NCI-H187 treated with DMSO at 0.1 percent for 48 hours (cell line): ENCODE results near the gene SIRPB2.
A peak's percentile ranks its signal among the peaks of the same experiment; 100 is the strongest.

Experiments used
- DNase-seq: peaks from one replicate; lab custom pipeline; 2025; lab: John Stamatoyannopoulos, UW

The SIRPB2 gene

DNA sequence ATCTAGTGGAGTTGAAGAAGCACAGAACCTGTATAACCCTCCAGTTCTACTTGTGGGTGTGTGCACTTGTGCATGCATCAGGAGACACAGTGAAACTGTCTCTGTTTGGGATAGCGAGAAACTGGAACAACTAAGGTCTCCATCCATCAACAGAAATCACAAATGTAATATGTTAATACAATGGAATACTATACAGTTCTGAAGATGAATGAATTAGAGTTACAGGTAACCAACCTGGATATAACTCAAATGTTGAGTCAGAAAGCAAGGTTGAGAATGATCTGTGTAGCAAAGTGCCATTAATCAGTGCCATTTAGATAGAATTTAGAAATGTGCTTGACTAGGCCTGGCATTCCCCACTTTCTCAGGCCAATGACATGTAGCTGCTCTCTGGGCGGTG is 20.0 kb downstream of the SIRPB2 start:
- no peak for DNase-seq

DNA sequence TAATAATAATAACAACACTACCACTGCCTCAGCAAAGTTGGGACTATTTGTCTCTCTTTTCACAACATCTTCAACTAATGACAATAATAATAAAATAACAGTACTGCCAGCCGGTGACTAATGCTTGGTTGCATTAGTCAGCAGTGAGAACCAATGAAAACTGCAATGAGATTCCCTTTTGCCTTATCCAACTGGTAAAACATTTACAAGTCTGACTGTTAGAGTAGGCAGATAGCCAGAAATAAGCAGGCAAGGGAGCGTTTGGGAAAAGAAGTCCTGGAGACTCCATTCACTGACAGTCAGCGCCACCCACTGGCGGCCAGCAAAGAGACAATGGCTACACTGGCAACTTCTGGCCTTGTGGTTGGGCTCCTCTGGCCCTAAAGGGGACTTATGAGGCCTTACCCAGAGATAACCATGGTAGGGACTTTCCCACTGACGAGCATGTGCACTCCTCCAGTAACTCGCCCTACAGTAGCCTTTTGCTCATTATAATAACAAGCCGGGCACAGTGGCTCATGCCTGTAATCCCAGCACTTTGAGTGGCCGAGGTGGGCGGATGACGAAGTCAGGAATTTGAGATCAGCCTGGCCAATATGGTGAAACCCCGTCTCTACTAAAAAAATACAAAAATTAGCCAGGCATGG is 21.2 kb downstream of the SIRPB2 start:
- DNase-seq: peak; percentile 29

DNA sequence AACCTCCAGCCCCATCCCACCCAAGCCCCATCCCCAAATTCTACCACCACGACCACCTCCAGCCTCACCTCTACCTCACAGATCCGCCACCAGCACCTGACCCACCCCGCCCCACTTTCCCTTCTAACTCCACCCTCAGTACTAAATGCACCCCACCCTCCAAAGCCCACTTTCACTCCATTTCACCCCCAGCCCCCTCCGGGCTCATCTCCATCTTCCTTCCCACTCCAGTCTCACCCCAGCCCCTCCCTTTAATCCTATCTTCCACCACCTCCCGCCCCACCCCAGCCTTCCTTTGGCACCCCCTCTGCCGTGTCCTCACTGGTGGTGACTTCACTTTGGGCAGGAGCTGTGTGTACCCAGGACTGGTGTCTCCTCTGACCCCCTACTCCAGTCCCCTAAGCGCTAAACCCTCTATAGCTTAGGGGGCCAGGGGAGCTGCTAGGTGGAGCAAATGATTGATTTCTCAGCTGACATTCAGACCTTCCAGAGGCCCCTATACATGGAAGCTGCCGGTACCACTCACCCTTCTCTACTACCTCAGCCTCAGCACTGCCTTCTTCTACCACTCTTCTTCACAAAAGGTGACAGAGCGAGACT is 21.8 kb downstream of the SIRPB2 start:
- DNase-seq: no peak

DNA sequence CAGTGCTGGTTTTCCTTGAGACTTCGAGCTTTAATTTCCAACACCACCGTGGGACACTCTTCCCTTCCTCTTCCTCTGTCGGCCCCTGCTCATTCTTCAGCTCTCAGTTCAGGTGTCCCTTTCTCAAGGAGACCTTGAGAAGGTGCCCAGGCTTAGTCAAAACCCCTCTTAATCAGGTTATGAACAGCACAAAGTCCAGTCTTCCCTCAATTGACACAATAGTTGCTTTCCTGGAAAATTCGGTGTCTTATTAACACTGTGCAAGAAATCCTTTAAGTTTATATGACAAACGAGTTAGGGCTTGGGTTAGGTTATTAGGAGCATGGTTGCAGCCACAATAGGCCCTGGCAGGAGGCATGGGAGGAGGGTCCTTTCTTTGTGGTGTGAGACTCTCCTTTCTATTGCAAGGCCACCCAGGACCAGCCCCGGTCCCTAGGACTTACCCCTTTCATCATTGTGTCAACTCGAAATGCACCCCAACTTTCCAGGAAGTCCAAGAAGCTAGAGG is 23.0 kb downstream of the SIRPB2 start:
- no peak for DNase-seq

DNA sequence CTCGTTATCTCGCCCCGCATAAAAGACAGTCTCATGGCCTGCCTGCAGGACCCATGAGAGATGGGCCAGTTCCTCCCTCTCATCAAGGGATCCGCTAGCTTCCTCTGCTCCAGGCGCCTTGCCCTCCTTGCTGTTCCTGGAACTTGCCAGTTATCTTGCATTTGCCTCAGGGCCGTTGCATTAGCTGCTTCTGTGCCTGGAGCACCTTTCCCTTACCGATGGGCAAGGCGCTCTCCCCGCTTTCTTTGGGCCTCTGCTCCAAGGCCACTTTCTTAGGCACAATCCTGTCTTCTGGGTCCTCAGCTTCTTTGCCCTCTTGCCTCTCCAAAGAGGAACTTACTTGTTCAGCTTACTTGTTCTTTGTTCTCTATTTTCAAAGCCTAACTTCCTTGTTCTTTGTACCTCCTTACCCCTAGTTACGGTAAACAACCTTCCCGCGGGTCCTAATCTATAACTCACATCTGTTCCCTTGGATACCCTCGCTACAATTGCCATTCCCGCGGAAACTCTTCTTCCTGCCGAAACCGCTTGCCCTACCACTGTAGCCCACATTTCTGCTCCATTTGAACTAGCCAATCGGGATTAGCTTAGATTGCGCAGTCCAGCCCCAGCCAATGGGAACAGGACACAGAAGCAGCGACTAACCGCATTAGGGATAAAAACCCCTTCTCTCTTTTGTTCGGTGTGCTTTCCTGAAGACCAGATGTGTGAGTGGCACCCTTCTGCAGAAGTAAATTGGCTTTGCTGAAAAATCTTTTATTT is 23.7 kb downstream of the SIRPB2 start:
- DNase-seq: no peak

DNA sequence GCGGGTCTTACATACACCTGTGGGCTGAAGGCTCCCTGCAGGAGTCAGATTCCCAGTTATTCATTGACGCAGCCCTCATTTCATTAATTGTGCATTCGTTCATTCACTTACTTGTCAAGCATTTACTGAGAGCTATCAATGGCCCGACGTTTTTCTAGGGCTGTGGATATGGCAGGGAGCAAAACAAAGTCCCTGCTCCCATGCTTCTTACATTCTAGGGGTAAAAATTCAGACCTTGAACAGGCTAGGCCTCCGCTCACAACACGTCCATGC is 24.2 kb downstream of the SIRPB2 start:
- DNase-seq: no peak

DNA sequence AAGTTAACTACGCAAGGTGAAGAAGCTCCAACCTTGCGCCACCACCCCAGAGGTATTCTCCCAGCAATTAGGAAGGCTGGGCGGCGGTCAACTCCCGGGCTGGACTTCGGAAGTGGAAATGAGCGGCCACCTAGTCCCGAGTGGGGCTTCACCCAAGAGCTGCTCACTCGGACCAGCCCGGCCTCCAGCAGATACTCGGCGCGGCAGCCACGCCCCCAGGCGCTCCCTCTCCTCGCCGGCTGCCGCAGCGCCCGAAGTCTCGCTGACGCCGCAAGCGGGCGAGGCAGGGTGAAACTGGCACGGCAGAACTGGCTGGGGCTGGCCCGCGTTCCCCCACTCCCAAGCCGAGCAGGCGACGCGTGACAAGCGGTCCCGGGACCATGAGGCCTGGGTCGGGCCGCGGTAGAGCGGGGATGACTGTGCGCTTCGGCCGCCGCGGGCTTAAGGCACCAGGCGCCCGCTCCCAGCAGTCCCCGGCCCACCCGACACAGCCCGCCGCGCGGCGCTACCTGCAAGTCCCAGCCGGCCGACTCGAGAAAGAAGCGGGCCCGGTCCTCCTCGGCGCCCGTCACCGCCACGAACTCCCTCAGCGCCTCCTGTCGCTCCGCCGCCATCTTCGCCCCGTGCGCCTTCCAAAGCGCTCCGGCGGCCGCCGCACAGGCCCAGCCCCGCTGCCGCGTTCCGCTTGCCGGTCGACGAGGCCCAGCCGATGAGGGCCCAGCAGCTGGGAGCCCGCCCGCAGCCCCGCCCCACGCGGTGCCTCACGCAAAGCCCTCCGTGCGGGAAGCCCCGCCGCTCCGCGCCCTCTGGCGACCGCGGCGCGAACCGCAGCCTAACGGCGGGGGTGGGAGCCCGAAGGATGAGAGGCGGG is 24.8 kb downstream of the SIRPB2 start, which contains the start of gene NSFL1C:
NSFL1C (minus strand) TSS at position 639 of the 871 bp plus-strand sequence; CDS start at position 614, 25 bp downstream.
- DNase-seq: peak; percentile 33

DNA sequence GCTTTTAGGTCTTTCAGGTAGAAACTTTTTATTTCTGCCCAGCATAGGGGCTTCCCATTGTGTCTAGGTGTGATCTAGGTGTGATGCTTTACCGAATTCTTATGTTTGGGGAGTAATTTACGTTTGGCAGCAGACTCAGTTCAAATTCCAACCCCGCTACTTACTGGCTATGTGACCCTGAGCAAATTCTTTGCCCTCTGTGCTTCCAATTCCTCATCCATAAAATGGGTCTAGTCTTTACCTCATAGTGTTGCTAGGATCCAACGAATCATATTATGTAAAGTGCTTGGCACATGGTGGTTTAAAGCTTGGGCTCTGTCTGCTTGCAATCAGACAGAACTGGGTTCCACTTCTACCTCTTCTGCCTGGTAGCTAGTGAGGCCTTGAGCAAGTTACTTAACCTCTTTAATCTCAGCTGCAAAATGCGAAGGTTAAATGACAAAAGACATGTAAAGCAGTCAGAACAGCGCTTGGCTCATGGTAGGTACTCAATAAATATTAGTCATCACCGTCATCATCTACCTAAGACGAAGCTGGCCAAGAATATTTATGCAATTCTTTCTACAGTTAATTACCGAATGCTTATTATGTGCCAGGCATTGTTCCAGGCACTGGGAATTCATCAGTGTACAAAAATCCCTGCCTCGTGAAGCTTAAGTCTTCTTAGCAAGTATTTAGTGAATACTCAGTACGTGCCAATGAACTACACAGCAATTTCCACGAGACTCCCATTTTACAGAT is 25.6 kb downstream of the SIRPB2 start:
- no peak for DNase-seq

DNA sequence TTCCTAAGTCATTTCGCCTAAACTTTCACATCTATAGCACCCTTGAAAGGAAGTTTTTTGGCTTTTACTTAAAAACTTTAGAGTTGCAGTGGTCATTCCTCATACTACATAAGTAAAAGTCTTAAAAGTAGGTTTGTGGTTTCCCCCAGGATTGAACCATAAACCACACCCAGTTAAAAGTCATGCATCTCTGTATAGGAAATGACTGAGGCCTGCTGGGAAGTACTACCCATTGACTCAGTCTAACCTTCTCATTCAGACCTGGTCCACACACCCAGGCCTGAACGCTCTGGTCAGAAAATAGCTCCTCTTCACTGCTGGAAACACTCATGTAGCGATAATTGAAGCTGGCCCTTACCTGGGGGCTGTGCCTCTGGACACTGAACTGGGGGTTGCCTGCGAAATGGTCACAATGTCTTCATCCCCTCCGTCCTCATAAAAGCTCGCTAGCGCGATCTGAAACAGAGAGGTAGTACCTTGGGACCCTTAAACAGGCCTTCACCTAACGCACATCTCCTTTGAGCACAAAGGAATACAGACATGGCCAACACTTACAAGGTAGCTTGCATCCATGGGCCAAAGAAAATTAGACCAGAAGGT is 27.1 kb downstream of the SIRPB2 start:
- no peak for DNase-seq

DNA sequence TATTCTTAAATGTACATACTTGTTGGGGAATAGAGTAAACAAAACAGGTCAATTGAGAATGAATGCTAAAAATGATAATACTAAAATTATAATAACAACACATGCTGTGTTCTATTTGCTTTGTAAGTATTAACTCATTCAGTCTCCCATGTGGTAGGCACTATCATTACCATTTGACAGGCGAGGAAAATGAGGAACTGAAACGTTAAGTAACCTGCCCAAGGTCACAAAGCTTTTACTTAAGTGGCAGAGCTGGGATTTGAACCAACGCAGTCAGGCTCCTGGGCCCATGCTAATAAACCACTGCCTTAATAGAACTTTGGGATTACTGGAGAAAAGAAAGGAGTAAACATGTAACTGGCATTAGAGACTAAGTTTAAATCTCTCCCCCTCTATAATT is 28.4 kb downstream of the SIRPB2 start:
- no peak for DNase-seq

DNA sequence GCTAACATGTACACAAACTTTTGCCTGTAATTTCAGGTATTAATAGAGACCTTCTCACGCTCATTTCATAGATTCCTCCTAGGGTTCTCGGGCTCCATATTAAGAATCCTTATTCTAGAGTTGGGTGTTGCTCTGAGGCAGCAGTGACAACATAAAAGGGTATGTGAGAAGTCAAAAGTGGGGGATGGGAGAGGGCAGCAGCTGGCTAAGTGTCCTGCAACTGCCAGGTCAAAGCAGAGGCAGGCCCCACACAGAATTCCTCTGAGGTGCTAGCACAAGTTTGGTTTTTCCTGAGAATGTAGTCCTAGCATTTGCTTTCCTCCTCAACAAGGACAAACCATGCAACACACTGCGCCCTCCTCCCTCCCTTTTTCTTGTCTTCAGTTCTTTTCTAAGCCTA is 29.2 kb downstream of the SIRPB2 start:
- DNase-seq: no peak

DNA sequence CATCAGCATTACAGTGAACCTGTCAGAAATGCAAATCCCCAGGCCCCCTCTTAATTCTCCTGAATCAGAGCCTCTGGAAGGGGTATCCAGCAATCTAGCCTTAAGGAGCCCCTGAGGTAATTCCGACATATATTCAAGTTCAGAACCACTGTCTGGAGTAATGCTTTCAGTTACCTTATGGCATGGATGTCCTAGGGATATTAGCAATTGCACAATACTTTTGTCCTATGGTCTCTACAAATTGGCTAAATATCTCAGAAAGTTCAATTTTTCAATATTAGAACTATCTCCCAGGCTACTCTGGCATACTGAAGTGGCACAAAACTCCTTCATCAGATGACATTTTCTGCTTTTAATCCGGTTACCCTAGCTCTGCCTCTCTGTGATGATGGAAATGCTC is 30.9 kb downstream of the SIRPB2 start:
- no peak for DNase-seq

DNA sequence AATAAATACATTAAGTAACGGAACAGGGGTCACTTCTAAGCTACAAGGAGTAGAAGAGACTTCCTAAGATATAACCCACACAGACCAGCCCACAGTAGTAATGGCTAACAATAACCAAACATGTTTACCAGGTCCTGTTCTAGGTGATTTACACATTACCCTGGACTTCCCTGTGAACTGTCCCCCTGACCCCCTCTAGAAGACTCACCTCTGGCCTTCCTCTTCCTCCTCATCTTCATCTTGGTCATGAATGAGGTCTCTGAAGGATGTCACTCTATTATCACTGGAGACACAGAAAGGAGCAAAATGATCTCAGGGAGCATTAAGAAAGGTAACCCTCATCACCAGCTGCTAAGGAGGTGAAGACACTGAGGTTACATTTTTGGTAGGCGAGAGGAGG is 33.2 kb downstream of the SIRPB2 start:
- DNase-seq: no peak

DNA sequence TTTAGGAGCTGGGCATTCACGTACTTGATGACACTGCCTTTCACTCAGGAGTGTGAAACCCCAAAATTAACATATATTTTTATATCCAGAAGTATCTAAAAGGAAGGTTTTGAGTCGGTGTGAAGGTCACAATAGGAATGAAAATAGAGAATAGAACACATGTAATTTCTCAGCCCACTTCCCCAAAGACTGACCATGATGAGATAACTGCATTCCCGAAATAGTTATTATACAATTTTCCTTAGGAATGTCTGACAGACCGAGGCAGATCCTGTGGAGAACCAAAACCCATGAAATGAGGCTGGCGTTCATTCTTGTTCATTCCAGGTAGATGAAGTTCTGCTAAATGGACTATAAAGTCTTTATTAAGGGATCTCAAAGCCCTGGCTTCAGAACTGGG is 34.9 kb downstream of the SIRPB2 start:
- DNase-seq: no peak

DNA sequence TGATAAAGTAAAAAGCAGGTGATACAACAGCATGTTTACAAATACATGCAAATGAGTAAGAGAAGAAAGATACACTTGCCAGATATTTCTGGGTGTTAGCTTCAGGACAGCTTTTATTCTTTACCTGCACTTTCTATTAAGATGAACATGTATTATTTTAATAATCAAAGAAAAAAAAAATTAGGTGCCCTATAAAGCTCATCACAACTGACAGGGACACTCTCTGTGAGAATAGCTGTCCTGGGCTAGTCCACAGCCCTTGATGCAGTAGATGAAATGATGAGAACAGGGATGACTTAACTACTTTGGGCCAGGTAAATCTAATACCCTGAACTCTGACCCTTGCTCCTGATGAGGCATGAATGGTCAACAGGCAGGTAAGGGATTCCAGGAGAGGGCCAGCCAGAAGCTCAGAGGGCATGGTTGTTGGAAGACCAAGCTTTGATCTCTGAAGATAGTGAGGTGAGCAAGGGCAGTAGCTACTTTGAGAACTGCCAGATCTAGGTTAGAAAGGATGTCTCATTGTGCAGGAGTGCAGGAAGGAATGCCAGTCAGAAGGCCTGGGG is 40.2 kb downstream of the SIRPB2 start:
- no peak for DNase-seq

DNA sequence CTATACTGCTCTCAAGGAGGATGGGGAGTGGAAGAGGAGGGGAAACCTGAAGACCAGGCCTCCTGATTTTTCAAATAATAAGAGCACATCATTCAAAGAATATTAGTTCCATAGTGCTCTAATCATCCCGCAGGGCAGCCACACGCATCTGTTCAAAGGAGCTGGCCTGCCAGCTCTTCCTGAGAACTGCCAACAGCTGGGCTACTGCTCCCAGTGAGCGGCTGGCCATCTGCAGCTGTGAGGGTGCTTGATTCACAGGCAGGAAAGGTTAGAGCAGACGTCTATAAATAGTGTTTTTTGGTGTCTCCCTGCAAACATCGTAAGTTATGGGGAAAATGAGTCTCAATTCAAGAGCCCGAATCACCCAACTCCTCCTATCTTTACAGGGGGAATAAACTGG is 41.9 kb downstream of the SIRPB2 start:
- no peak for DNase-seq

DNA sequence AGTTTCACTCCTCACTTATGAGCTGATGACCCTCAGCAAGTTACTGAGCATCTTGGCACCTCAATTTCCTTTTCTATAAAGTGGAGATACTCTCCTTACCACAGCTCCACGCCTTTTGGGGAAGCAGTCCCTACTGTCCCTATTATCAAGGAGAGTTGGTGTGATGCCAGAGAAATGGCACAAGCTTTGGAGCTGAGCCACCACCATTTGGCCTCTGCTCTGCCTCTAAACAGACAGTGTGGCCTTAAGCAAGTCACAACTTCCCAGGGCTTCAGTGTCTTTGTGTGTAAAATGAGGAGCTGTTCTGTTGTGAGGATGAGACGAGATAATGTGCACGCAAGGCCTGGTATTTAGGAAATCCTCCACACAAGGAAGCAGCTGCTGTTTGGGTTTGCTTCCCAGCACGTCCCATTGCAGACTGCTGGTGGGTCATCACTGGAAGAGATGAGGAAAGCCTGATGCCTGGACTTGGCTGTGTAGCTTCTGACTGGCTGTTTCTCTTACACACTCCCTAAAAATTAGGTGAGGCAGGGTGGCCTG is 43.1 kb downstream of the SIRPB2 start:
- DNase-seq: no peak

DNA sequence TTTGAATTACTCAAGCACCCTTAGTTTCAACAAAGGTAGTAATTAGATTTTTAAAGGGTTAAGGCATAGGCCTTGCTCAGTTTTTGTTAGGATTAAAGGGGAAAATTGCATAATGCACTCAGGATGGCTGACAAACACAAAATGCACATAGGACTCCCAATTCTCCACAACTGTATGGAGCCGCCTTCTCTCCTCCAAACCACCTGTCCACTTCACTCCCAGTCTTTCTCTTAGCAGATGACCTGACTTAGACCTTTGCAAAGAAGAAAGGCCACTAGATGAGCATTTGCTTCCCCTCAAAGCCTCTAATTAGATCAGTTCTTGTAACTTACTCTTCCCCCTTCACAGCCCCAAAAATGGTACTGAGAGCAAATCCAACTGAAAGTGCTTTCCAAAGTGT is 44.7 kb downstream of the SIRPB2 start:
- no peak for DNase-seq

DNA sequence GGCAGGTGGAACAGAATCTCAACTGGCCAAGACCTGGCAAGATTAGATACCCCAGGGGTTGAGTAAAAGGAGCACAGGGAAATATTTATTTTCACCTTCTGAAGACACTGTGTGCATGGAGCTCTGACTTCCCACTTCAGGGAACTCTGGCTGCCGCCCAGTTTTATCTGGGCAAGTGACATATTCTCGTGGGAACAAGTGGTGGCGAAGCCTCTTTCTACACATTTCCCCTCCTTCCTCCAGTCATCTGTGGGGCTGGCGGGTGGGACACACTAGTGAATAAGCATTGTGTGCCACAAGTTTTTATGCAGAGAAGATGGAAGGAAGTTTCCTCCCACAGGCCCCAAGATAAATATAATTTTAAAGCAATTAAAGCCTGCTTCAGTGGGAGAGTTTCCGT is 48.1 kb downstream of the SIRPB2 start:
- DNase-seq: no peak

DNA sequence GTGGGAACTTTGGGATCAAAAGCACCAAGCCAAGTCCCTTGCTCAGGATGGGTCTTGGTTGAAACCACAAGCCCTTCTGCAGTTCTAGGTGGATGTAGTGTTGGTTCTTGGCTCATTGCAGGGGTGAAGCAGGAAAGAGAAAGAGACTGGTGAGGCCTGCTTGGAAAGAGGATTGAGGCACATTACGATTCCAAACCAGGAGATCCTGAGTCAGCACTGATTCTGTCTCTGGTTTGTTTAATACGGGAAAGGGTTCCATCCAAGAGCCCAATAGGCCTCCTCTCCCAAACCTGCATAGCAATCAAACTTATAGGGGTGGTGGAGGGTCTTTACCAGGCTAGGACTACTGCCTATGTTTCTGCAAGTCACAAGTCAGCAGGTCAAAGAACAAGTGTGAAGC is 48.9 kb downstream of the SIRPB2 start:
- no peak for DNase-seq

DNA sequence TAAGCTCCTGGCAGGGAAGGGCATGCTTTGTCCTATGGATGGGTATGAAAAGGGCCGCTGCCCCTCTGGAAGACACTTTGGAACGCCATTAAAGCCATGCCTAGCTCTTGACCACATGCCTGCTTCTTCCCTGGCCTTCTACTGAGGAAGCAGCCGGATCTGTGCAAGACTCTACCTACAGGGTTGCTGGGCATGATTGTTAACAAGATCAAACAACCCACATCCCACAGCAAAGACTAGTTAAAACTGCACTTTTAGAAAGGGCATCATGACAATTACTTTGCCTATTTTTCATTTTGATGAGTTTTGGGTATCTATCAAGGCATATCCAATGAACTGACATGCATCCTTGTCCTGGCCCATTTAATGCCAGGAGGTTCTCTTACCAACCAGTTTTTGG is 50.1 kb downstream of the SIRPB2 start:
- no peak for DNase-seq
